Kidney tubule cell (primary cell): ENCODE measurements around the gene GDPD5.

Experiments
- DNase-seq: peaks from one replicate; pipeline ENCODE4 v3.0.0-alpha.2; 2018; ENCODE audit warnings: low spot score

The GDPD5 gene

GRCh38 chr11:75534259-75535069 is 8.7 kb upstream of the GDPD5 start:
- DNase-seq = no peak

- no peak for DNase-seq
Observed at GRCh38 chr11:75533896-75534258, 8.1 kb upstream of the GDPD5 start.

GRCh38 chr11:75532200-75533048 is 6.7 kb upstream of the GDPD5 start:
- peak; percentile 68 for DNase-seq

GRCh38 chr11:75531325-75531724 is 5.6 kb upstream of the GDPD5 start:
- no peak for DNase-seq

GRCh38 chr11:75530577-75530976 is 4.8 kb upstream of the GDPD5 start:
- no peak for DNase-seq

GRCh38 chr11:75527938-75528735 is 2.4 kb upstream of the GDPD5 start:
- DNase-seq = peak; percentile 35

- no peak for DNase-seq
Observed at GRCh38 chr11:75527130-75527529, 1.4 kb upstream of the GDPD5 start.

GRCh38 chr11:75526192-75526541 is 426 bp upstream of the GDPD5 start:
- no peak for DNase-seq

- DNase-seq = peak; percentile 60
Observed at GRCh38 chr11:75524665-75525432, 892 bp downstream of the GDPD5 start.

GRCh38 chr11:75523811-75524664 is 1.7 kb downstream of the GDPD5 start:
- peak; percentile 24 for DNase-seq

GRCh38 chr11:75523189-75523588 is 2.6 kb downstream of the GDPD5 start:
- no peak for DNase-seq

GRCh38 chr11:75522286-75523044 is 3.3 kb downstream of the GDPD5 start:
- no peak for DNase-seq

GRCh38 chr11:75520688-75521087 is 5.1 kb downstream of the GDPD5 start:
- DNase-seq = no peak

- DNase-seq = no peak
Observed at GRCh38 chr11:75518771-75519653, 6.7 kb downstream of the GDPD5 start.

- DNase-seq = no peak
Observed at GRCh38 chr11:75518204-75518549, 7.6 kb downstream of the GDPD5 start.

- DNase-seq = no peak
Observed at GRCh38 chr11:75516886-75517285, 8.9 kb downstream of the GDPD5 start.

- DNase-seq = no peak
Observed at GRCh38 chr11:75516140-75516539, 9.6 kb downstream of the GDPD5 start.

GRCh38 chr11:75514596-75514995 is 11.1 kb downstream of the GDPD5 start:
- DNase-seq = no peak

GRCh38 chr11:75513250-75513649 is 12.5 kb downstream of the GDPD5 start:
- no peak for DNase-seq
